Upper lobe of left lung (tissue), 4 donors: ENCODE results near the gene TCEAL9.

Source experiments
- CTCF ChIP-seq, 6 experiments: fragments of 450-650 bp in 4 of 6; fragments of 200-600 bp in 2 of 6; sonication (generic) in 2 of 6; IDR thresholded peaks; one replicate each; pipeline ENCODE4 v1.5.1; 2016 to 2019; ENCODE audit warnings: antibody characterized with exemption in 6 of 6
- POLR2A ChIP-seq, 4 donors: fragments of 450-650 bp; IDR thresholded peaks; one replicate each; pipeline ENCODE4 v1.5.1; 2016 to 2017; ENCODE audit warnings: antibody characterized with exemption in 4 of 4, mild to moderate bottlenecking in 2 of 4
- POLR2AphosphoS5 ChIP-seq, 2 donors: sonication (generic); formaldehyde crosslinking; IDR thresholded peaks; one replicate each; pipeline ENCODE4 v1.5.1; 2017; ENCODE audit warnings: antibody characterized with exemption in 2 of 2

- TF ChIP-seq CTCF (IDR thresholded peaks at IDR 0.05) = no peak
- peak in 1 of 2 donors; percentile 11 for TF ChIP-seq POLR2AphosphoS5 (IDR thresholded peaks at IDR 0.05)
- TF ChIP-seq POLR2A (IDR thresholded peaks at IDR 0.05) = no peak
Measured at GRCh38 chrX:103360092-103360491, 3.8 kb downstream of the TCEAL9 start.
